Pancreas (tissue), 10 donors: ENCODE results near the gene SIMC1. TPM values are rescaled to one million over a fixed set of nuclear protein-coding genes. Genes with fewer than 3 reads are reported as not detected.

Experiments used
- ATAC-seq, 4 donors: fragments of 200-7000 bp; cut with Tn5 transposase; one replicate each; pipeline versions ENCODE4 v1.8.0 to v1.9.1; 2020; ENCODE audit warnings: mild to moderate bottlenecking in 4 of 4, moderate library complexity in 4 of 4
- DNase-seq, 6 donors: peaks; one replicate each; pipeline ENCODE4 v3.0.0-alpha.2; 2020
- FAIRE-seq: peaks from 2 replicates; lab custom pipeline; 2012; peaks lifted over from hg19 to GRCh38; lab: Jason Lieb, UNC
- H3K27ac ChIP-seq, 4 donors: fragments of 200-600 bp; sonication (generic); 1 replicate in 3 of 4; 2 replicates in 1 of 4; pipeline versions ENCODE4 v1.5.0 to v1.8.0; 2020
- H3K27me3 ChIP-seq, 4 donors: fragments of 200-600 bp; one replicate each; pipeline ENCODE4 v1.8.0; 2021
- H3K36me3 ChIP-seq, 3 donors: fragments of 200-600 bp; sonication (generic) in 1 of 3; one replicate each; pipeline versions ENCODE4 v1.5.0 to v1.8.0; 2020 to 2021
- H3K4me1 ChIP-seq, 3 donors: fragments of 200-600 bp; one replicate each; pipeline ENCODE4 v1.8.0; 2021
- H3K4me3 ChIP-seq, 4 donors: fragments of 200-600 bp; sonication (generic) in 2 of 4; one replicate each; pipeline versions ENCODE4 v1.5.0 to v1.8.0; 2020 to 2021
- H3K9me3 ChIP-seq, 4 donors: fragments of 200-600 bp; one replicate each; pipeline ENCODE4 v1.8.0; 2021
- WGBS, 2 donors: extraction: QIAGEN DNeasy Blood & Tissue Kit; methylation state at CpG; one replicate each; pipeline ENCODE4 v1.1.7; 2013; 5-methylcytosine and 5-hydroxymethylcytosine counted together
- intact Hi-C, 3 donors: fragments of 100-400 bp; cut with DNase I; formaldehyde crosslinking; loops; one replicate each; pipeline versions ENCODE4 v1.11.1 to v1.14.2; 2022
- microRNA-seq, 2 donors: library from miRNA; unstranded; fragments of <30 nt; microRNA quantifications; one replicate each; pipeline versions ENCODE4 to v1.1.0, GENCODE V29; 2019 to 2020
- polyA plus RNA-seq, 2 donors: library from polyadenylated mRNA; stranded (reverse); fragments of 200-250 nt; gene quantifications; one replicate each; pipeline ENCODE4 v1.2.3, GENCODE V29; 2013
- total RNA-seq, 6 donors: library from RNA; stranded (reverse); fragmentation: NEBNext Ultra II Directional in 4 of 6; extraction: Animal tissue kit (Norgen Biotek cat#: 25700) in 4 of 6; gene quantifications; one replicate each; pipeline versions ENCODE4 v1.2.1 to v1.2.4, GENCODE V29; 2021 to 2023
- TF ChIP-seq, protein P1 (sequence below), 4 donors: fragments of 200-600 bp; sonication (generic) in 3 of 4; IDR thresholded peaks; one replicate each; pipeline versions ENCODE4 v1.5.0 to v1.8.0; 2021; ENCODE audit warnings: antibody characterized with exemption in 4 of 4
- donor health status: healthy with polysubstance abuse.
- donor health status: DM: no; HTN: no; CAD: no; lungs with moderate emphysema.
- donor health status: DM: no; HTN: no; CAD: no.
- donor health status: control.
- donor health status: control.
- donor health status: Bipolar disorder and iron deficiency.
- donor health status: DM: yes; HTN: yes; CAD: no.
- donor health status: DM: no; HTN: no; CAD: no.
- donor health status: DM: no; HTN: no; CAD: no.
- donor health status: DM: yes; HTN: yes; CAD: no.

SIMC1 gene
- total and polyA plus RNA-seq, 8 donors = 5.3 to 15.3 (median 8.5) TPM

DNA sequence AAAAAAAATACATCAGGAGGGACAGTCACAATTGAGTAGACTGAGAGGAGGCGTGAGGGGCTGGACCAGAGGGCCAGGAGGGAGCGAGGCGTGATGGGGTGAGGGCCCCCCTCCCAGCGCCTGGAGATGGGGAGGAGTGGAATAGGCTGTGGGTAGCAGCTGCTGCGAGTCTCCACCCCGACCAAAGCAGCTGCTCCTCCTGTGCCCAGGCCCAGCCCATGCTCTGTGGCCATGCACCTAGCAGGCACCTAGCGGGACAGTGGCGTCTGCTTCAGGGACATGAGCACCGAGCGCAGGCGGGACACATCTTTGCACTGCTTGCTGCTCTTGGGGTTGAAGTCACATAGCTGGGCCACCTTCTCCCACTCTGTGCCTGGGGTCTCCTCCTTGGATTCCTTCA, 154.3 kb downstream of the SIMC1 start:
- DNase-seq = peak in 1 of 6 donors; percentile 56
- no peak for FAIRE-seq
- intact Hi-C loops = no loop called here

DNA sequence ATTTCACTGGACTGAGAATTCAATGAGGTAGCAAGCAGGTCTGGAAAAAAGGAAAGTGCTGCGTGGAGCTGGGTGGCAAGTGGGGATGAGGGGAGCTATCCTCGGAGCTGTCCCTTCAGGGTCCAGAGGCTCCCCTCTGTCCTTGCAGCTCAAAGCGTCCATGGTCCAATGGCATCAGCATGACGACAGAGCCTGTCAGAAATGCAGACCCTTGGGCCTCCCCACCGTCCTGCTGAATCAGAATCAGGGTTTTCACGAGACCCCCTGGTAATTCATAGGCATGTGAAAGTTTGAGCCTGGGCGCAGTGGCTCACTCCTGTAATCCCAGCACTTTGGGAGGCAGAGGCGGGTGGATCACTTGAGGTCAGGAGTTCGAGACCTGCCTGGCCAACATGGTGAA, 155.9 kb downstream of the SIMC1 start:
- Histone ChIP-seq H3K4me1 (peaks cover 0 to 8% (median 0%) of the 10 kb centered on the region in 3 donors), H3K4me3 (no peak overlapping the region), H3K9me3 (no peaks in the 10 kb centered on the region), H3K27ac (no peak overlapping the region), H3K27me3 (no peaks in the 10 kb centered on the region), H3K36me3 (peaks cover 0 to 5% (median 0%) of the 10 kb centered on the region in 3 donors)
- TF ChIP-seq, protein P1, sequence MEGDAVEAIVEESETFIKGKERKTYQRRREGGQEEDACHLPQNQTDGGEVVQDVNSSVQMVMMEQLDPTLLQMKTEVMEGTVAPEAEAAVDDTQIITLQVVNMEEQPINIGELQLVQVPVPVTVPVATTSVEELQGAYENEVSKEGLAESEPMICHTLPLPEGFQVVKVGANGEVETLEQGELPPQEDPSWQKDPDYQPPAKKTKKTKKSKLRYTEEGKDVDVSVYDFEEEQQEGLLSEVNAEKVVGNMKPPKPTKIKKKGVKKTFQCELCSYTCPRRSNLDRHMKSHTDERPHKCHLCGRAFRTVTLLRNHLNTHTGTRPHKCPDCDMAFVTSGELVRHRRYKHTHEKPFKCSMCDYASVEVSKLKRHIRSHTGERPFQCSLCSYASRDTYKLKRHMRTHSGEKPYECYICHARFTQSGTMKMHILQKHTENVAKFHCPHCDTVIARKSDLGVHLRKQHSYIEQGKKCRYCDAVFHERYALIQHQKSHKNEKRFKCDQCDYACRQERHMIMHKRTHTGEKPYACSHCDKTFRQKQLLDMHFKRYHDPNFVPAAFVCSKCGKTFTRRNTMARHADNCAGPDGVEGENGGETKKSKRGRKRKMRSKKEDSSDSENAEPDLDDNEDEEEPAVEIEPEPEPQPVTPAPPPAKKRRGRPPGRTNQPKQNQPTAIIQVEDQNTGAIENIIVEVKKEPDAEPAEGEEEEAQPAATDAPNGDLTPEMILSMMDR (IDR thresholded peaks at IDR 0.05) = no peak
- 93 to 96% methylated on average over 9 of the region's 9 CpGs for WGBS, 2 donors
- DNase-seq = peak in 1 of 6 donors; percentile 38
- FAIRE-seq = no peak
- no peak for ATAC-seq
- intact Hi-C loops = no loop called here

More for the DNA sequence above, 154.3 kb downstream of the SIMC1 start:
- ATAC-seq = no peak
- Histone ChIP-seq H3K27me3 (no peaks in the 10 kb centered on the region), H3K27ac (no peak overlapping the region), H3K4me3 (no peak overlapping the region), H3K36me3 (peaks cover 0 to 5% (median 0%) of the 10 kb centered on the region in 3 donors), H3K4me1 (peaks cover 0 to 12% (median 0%) of the 10 kb centered on the region in 3 donors), H3K9me3 (no peaks in the 10 kb centered on the region)
- WGBS, 2 donors = 89 to 90% methylated on average over 11 of the region's 11 CpGs
- TF ChIP-seq, protein P1 (IDR thresholded peaks at IDR 0.05) = no peak

DNA sequence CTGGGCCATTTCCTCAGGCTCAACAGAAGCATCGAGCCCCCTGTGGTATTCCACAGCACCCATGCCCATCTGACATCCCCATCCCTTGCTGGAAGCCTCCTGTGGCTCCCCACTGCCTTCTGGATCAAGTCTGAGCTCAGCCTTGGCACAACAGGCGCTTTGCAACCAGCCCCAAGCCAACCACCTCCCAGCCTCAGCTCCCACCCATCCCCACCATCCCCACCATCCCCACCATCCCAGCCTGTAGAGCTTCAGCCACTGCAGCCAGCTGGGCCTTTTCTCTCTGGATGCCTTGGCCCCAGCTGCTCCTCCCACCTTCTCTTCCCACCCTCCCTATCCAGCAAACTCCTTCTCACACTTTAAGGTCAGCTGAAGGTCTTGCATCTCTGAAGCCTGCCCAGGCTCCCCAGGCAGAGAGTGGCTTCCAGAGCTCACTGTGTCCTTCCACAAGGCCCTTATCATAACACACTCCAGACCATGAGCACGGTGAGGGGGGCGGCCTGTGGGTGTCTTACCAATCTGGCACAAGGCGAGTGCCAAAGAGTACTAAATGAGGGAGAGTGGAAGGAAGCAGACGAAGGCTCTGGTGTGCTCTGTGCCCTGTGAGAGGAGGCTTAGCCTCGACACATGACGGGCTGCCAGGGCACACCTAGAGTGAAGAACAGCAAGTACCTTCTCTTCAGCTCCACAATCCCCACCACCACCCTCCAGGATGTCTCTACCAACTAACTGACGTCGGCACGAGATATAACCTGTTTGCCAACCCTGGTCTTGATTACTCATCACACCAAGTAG, 156.9 kb downstream of the SIMC1 start:
- no peak for FAIRE-seq
- H3K36me3 ChIP-seq = peaks cover 0 to 5% (median 0%) of the 10 kb centered on the region in 3 donors
- DNase-seq = peak in 1 of 6 donors; percentile 39
- no peak overlapping the region for H3K4me3 ChIP-seq
- intact Hi-C loops = no loop called here
- TF ChIP-seq, protein P1 (IDR thresholded peaks at IDR 0.05) = no peak
- 76 to 78% methylated on average over 11 of the region's 11 CpGs for WGBS, 2 donors
- H3K9me3 ChIP-seq = no peaks in the 10 kb centered on the region
- ATAC-seq = peak in 1 of 4 donors; percentile 22
- H3K4me1 ChIP-seq = peaks cover 0 to 2% (median 0%) of the 10 kb centered on the region in 3 donors
- H3K27me3 ChIP-seq = no peaks in the 10 kb centered on the region
- no peak overlapping the region for H3K27ac ChIP-seq

Small RNA genes lying within 50 kb of the gene (microRNA-seq; reads per million reads assigned to microRNA genes)
- 3.2 to 7.7 reads per million in 2 donors for gene MIR1271

Other genes with a start within 250 kb of the SIMC1 start
- 10 to 100 TPM; 37.0 to 58.5 (median 42.2) TPM for gene KIAA1191, start 123.3 kb downstream of the SIMC1 start, total RNA-seq
- gene KIAA1191, start 123.3 kb downstream of the SIMC1 start, polyA plus RNA-seq = 10 to 100 TPM; 28.7 to 43.3 TPM
- 1 to 10 TPM in 5 of 6 donors, under 1 TPM in 1; 0.95 to 5.3 (median 1.7) TPM for gene ARL10, start 127.1 kb downstream of the SIMC1 start, total RNA-seq
- gene ARL10, start 127.1 kb downstream of the SIMC1 start, polyA plus RNA-seq = 1 to 10 TPM; 3.0 to 4.0 TPM
- gene NOP16, start 150.2 kb downstream of the SIMC1 start, total RNA-seq = 10 to 100 TPM in 2 of 6 donors, 1 to 10 TPM in 4; 4.7 to 13.3 (median 7.9) TPM
- 10 to 100 TPM; 18.4 to 23.2 TPM for gene NOP16, start 150.2 kb downstream of the SIMC1 start, polyA plus RNA-seq
- 10 to 100 TPM; 30.0 to 47.4 (median 44.4) TPM for gene HIGD2A, start 150.3 kb downstream of the SIMC1 start, total RNA-seq
- 100 to 1,000 TPM; 101 to 109 TPM for gene HIGD2A, start 150.3 kb downstream of the SIMC1 start, polyA plus RNA-seq
- gene CLTB, start 178.1 kb downstream of the SIMC1 start, total RNA-seq = 10 to 100 TPM; 28.6 to 42.3 (median 32.6) TPM
- gene CLTB, start 178.1 kb downstream of the SIMC1 start, polyA plus RNA-seq = 10 to 100 TPM; 64.9 to 92.0 TPM
- 10 to 100 TPM in 5 of 6 donors, 1 to 10 TPM in 1; 9.3 to 18.0 (median 15.6) TPM for gene FAF2, start 210.0 kb downstream of the SIMC1 start, total RNA-seq
- 10 to 100 TPM in 1 of 2 donors, 1 to 10 TPM in 1; 6.8 to 15.5 TPM for gene FAF2, start 210.0 kb downstream of the SIMC1 start, polyA plus RNA-seq